HepG2 (cell line): Measurements from ENCODE around the gene BRAF. TPM values are rescaled to one million over a fixed set of nuclear protein-coding genes. Genes with fewer than 3 reads are reported as not detected.

Experiments
- CREB3 ChIP-seq: sonication (generic); formaldehyde crosslinking; IDR thresholded peaks from 2 replicates; pipeline ENCODE4 v1.5.0; 2020; ENCODE audit warnings: missing genetic modification reagents
- FOXK1 ChIP-seq: sonication (generic); formaldehyde crosslinking; IDR thresholded peaks from 2 replicates; pipeline ENCODE4 v1.4.0; 2020; ENCODE audit warnings: low read depth, missing genetic modification reagents, borderline replicate concordance
- GRHL1 ChIP-seq: sonication (generic); formaldehyde crosslinking; conservative IDR thresholded peaks from 2 replicates; pipeline ENCODE4 v1.8.0; 2022; ENCODE audit warnings: missing genetic modification reagents
- JUNB ChIP-seq: sonication (generic); formaldehyde crosslinking; IDR thresholded peaks from 2 replicates; pipeline ENCODE4 v1.8.0; 2022; ENCODE audit warnings: missing genetic modification reagents, mild to moderate bottlenecking, borderline replicate concordance
- PHF5A ChIP-seq: IDR thresholded peaks from one replicate; pipeline ENCODE4 v1.6.1; 2018; ENCODE audit warnings: low read depth, missing genetic modification reagents; ENCODE audit not compliant: unreplicated experiment
- PITX1 ChIP-seq: sonication (generic); formaldehyde crosslinking; IDR thresholded peaks from 2 replicates; pipeline ENCODE4 v1.5.1; 2020; ENCODE audit warnings: mild to moderate bottlenecking, missing genetic modification reagents
- RARG ChIP-seq: sonication (generic); formaldehyde crosslinking; IDR thresholded peaks from 2 replicates; pipeline ENCODE4 v1.4.0; 2020; ENCODE audit warnings: low read depth, mild to moderate bottlenecking, missing genetic modification reagents
- RBAK ChIP-seq: sonication (generic); formaldehyde crosslinking; IDR thresholded peaks from 2 replicates; pipeline ENCODE4 v1.5.1; 2020; ENCODE audit warnings: mild to moderate bottlenecking, missing genetic modification reagents
- SOX6 ChIP-seq, 2 experiments: fragments of 450-650 bp in 1 of 2; sonication (generic) in 1 of 2; formaldehyde crosslinking in 1 of 2; IDR thresholded peaks; 2 replicates each; pipeline versions ENCODE4 v1.4.0 to v1.6.1; 2017 to 2020; ENCODE audit warnings: antibody characterized with exemption in 1 of 2, mild to moderate bottlenecking in 1 of 2, missing genetic modification reagents in 1 of 2
- ZBTB20 ChIP-seq: sonication (generic); formaldehyde crosslinking; IDR thresholded peaks from 2 replicates; pipeline ENCODE4 v1.8.1; 2023; ENCODE audit warnings: missing genetic modification reagents, low read depth, mild to moderate bottlenecking, borderline replicate concordance
- ZKSCAN1 ChIP-seq: fragments of 150-350 bp; IDR thresholded peaks from 2 replicates; pipeline ENCODE4 v1.6.1; 2014; ENCODE audit warnings: low read length
- ZNF18 ChIP-seq: sonication (generic); formaldehyde crosslinking; IDR thresholded peaks from 2 replicates; pipeline ENCODE4 v1.8.0; 2022; ENCODE audit warnings: mild to moderate bottlenecking, missing genetic modification reagents; ENCODE audit not compliant: insufficient replicate concordance
- ZNF230 ChIP-seq: sonication (generic); formaldehyde crosslinking; IDR thresholded peaks from 2 replicates; pipeline ENCODE4 v1.4.0; 2020; ENCODE audit warnings: mild to moderate bottlenecking, missing genetic modification reagents
- ZNF3 ChIP-seq: IDR thresholded peaks from 2 replicates; pipeline ENCODE4 v1.7.0; 2017; ENCODE audit warnings: inconsistent platforms
- ZNF547 ChIP-seq: sonication (generic); formaldehyde crosslinking; IDR thresholded peaks from 2 replicates; pipeline ENCODE4 v1.5.1; 2020; ENCODE audit warnings: mild to moderate bottlenecking, missing genetic modification reagents
- ZSCAN21 ChIP-seq: sonication (generic); formaldehyde crosslinking; IDR thresholded peaks from 2 replicates; pipeline ENCODE4 v1.8.0; 2022; ENCODE audit warnings: mild to moderate bottlenecking, missing genetic modification reagents, moderate library complexity, borderline replicate concordance
- polyA plus RNA-seq, 8 experiments: library from polyadenylated mRNA; depleted of rRNA in 3 of 8; stranded (reverse) in 7 of 8; unstranded in 1 of 8; fragments of >200 nt; fragmentation: Illumina TruSeq in 4 of 8; extraction: Trizol in 4 of 8; gene quantifications; 2 replicates each; pipeline versions ENCODE4 v1.2.1 to v1.2.3, GENCODE V29; 2011 to 2016; ENCODE audit warnings: low read depth in 4 of 8, missing spikeins in 1 of 8, mixed read lengths in 1 of 8; ENCODE audit not compliant: insufficient read depth in 1 of 8
- total RNA-seq, 5 experiments: library from RNA; depleted of rRNA; stranded (reverse); fragments of >200 nt; fragmentation: Illumina TruSeq; extraction: Trizol; gene quantifications; 2 replicates each; pipeline ENCODE4 v1.2.3, GENCODE V29; 2016; ENCODE audit warnings: low read depth in 1 of 5
- TF ChIP-seq, protein P1 (sequence below): sonication (generic); formaldehyde crosslinking; IDR thresholded peaks from 2 replicates; pipeline ENCODE4 v1.8.0; 2022; ENCODE audit warnings: missing genetic modification reagents, mild to moderate bottlenecking, moderate library complexity, borderline replicate concordance
- TF ChIP-seq, protein P2 (sequence below): sonication (generic); formaldehyde crosslinking; IDR thresholded peaks from 2 replicates; pipeline ENCODE4 v1.4.0; 2020; ENCODE audit warnings: mild to moderate bottlenecking, missing genetic modification reagents
- TF ChIP-seq, protein P3 (sequence below): sonication (generic); formaldehyde crosslinking; IDR thresholded peaks from 2 replicates; pipeline ENCODE4 v1.8.0; 2022; ENCODE audit warnings: missing genetic modification reagents, mild to moderate bottlenecking, inconsistent platforms, borderline replicate concordance
- TF ChIP-seq, protein P4 (sequence below): IDR thresholded peaks from 2 replicates; pipeline ENCODE4 v1.6.1; 2016

BRAF gene
- total and polyA plus RNA-seq, 2 of the 13 experiments (the other 11 are each of a cell fraction or from before 2014, with no cell fraction given), result 12.5 to 13.4 TPM

DNA sequence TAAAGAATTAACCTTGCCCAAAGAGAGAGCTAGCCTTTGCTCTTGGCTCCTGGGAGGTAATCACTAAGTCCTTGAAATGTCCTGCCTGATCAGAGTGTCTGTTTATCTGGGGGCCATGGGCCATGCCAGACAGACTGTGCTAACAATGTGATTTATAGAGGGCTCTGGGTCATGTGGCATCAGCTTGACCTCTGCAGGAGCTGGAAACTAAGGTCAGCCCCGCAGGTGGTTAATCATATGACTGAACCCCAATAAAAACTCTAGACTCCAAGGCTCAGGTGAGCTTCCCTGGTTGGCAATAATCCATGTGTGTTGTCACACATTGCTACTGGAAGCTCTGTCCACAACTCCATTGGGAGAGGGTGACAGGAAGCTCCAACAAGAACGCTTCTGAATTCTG is 180.7 kb downstream of the BRAF start (continued):
- TF ChIP-seq FOXK1 (CRISPR knock-in tag), result no peak
- TF ChIP-seq JUNB (CRISPR knock-in tag), result no peak
- TF ChIP-seq ZSCAN21 (CRISPR knock-in tag), result no peak
- no peak for TF ChIP-seq CREB3 (CRISPR knock-in tag)
- TF ChIP-seq ZBTB20 (CRISPR knock-in tag), result peak; percentile 64; the same call in 1 of the 2 replicates
- TF ChIP-seq ZNF3, result no peak
- no peak for TF ChIP-seq ZNF547
- TF ChIP-seq PHF5A (CRISPR knock-in tag), result no peak
- no peak for TF ChIP-seq SOX6 (IDR thresholded peaks at IDR 0.05)
- peak; percentile 78 for TF ChIP-seq SOX6 (CRISPR knock-in tag; IDR thresholded peaks at IDR 0.05)
- TF ChIP-seq, protein P1, sequence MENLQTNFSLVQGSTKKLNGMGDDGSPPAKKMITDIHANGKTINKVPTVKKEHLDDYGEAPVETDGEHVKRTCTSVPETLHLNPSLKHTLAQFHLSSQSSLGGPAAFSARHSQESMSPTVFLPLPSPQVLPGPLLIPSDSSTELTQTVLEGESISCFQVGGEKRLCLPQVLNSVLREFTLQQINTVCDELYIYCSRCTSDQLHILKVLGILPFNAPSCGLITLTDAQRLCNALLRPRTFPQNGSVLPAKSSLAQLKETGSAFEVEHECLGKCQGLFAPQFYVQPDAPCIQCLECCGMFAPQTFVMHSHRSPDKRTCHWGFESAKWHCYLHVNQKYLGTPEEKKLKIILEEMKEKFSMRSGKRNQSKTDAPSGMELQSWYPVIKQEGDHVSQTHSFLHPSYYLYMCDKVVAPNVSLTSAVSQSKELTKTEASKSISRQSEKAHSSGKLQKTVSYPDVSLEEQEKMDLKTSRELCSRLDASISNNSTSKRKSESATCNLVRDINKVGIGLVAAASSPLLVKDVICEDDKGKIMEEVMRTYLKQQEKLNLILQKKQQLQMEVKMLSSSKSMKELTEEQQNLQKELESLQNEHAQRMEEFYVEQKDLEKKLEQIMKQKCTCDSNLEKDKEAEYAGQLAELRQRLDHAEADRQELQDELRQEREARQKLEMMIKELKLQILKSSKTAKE (CRISPR knock-in tag), result peak; percentile 57; the same call in 1 of the 2 replicates
- TF ChIP-seq, protein P2, sequence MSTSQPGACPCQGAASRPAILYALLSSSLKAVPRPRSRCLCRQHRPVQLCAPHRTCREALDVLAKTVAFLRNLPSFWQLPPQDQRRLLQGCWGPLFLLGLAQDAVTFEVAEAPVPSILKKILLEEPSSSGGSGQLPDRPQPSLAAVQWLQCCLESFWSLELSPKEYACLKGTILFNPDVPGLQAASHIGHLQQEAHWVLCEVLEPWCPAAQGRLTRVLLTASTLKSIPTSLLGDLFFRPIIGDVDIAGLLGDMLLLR, result no peak
- TF ChIP-seq, protein P3, sequence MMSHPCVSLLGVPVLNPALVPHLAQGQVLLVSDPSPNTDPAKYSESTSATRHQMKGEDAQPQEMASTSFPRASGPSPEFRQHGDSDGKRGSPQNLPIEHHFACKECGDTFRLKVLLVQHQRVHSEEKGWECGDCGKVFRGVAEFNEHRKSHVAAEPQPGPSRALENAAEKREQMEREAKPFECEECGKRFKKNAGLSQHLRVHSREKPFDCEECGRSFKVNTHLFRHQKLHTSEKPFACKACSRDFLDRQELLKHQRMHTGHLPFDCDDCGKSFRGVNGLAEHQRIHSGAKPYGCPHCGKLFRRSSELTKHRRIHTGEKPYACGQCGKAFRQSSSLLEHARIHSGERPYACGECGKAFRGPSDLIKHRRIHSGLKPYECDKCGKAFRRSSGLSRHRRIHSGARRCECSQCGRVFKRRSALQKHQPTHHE (CRISPR knock-in tag), result no peak
- TF ChIP-seq, protein P4, sequence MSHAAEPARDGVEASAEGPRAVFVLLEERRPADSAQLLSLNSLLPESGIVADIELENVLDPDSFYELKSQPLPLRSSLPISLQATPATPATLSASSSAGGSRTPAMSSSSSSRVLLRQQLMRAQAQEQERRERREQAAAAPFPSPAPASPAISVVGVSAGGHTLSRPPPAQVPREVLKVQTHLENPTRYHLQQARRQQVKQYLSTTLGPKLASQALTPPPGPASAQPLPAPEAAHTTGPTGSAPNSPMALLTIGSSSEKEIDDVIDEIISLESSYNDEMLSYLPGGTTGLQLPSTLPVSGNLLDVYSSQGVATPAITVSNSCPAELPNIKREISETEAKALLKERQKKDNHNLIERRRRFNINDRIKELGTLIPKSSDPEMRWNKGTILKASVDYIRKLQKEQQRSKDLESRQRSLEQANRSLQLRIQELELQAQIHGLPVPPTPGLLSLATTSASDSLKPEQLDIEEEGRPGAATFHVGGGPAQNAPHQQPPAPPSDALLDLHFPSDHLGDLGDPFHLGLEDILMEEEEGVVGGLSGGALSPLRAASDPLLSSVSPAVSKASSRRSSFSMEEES (CRISPR knock-in tag), result peak; percentile 80; the same call in 1 of the 2 replicates
- TF ChIP-seq ZNF18, result no peak
- no peak for TF ChIP-seq RARG (CRISPR knock-in tag)
- no peak for TF ChIP-seq RBAK (CRISPR knock-in tag)
- TF ChIP-seq PITX1 (CRISPR knock-in tag), result peak; percentile 83; the same call in 1 of the 2 replicates
- no peak for TF ChIP-seq GRHL1 (CRISPR knock-in tag)
- no peak for TF ChIP-seq ZKSCAN1
- no peak for TF ChIP-seq ZNF230 (CRISPR knock-in tag)
